Kidney (tissue), 14 donors: ENCODE data around the gene SS18L1. TPM values are rescaled to one million over a fixed set of nuclear protein-coding genes. Genes with fewer than 3 reads are reported as not detected.

Experiments used
- DNase-seq, 5 donors: peaks; one replicate each; pipeline ENCODE4 v3.0.0-alpha.2; 2013 to 2020
- FAIRE-seq: peaks from 2 replicates; lab custom pipeline; 2012; peaks lifted over from hg19 to GRCh38; lab: Jason Lieb, UNC
- H3K27ac ChIP-seq, 2 donors: one replicate each; pipeline ENCODE4 v1.7.0; 2013; ENCODE audit warnings: low read depth in 2 of 2, low read length in 2 of 2, inconsistent platforms in 1 of 2
- H3K27me3 ChIP-seq: one replicate; pipeline ENCODE4 v1.7.1; 2013; ENCODE audit warnings: low read length, inconsistent platforms; ENCODE audit not compliant: control insufficient read depth, insufficient read depth
- H3K36me3 ChIP-seq, 3 donors: one replicate each; pipeline versions ENCODE4 v1.7.0 to v1.7.1; 2013; ENCODE audit warnings: low read length in 3 of 3, control low read depth in 1 of 3, inconsistent platforms in 1 of 3; ENCODE audit not compliant: insufficient read depth in 3 of 3, control insufficient read depth in 2 of 3
- H3K4me1 ChIP-seq, 3 donors: one replicate each; pipeline versions ENCODE4 v1.7.0 to v1.7.1; 2013; ENCODE audit warnings: low read length in 3 of 3, inconsistent platforms in 1 of 3, low read depth in 1 of 3; ENCODE audit not compliant: control insufficient read depth in 2 of 3, insufficient read depth in 2 of 3
- H3K4me3 ChIP-seq, 3 donors: one replicate each; pipeline versions ENCODE4 v1.7.0 to v1.8.1; 2013; ENCODE audit warnings: low read length in 3 of 3, control low read depth in 1 of 3, inconsistent platforms in 1 of 3
- H3K9ac ChIP-seq, 3 donors: one replicate each; pipeline versions ENCODE4 v1.7.0 to v1.7.1; 2013; ENCODE audit warnings: low read length in 3 of 3, control low read depth in 1 of 3, inconsistent platforms in 1 of 3
- H3K9me3 ChIP-seq, 3 donors: one replicate each; pipeline versions ENCODE4 v1.7.0 to v1.7.1; 2013; ENCODE audit warnings: low read length in 3 of 3, control low read depth in 1 of 3, inconsistent platforms in 1 of 3; ENCODE audit not compliant: control insufficient read depth in 2 of 3, insufficient read depth in 1 of 3
- CTCF ChIP-seq: IDR thresholded peaks from 3 replicates; pipeline ENCODE4 v1.5.1; 2012; ENCODE audit warnings: mild to moderate bottlenecking, moderate library complexity, borderline replicate concordance; ENCODE audit not compliant: insufficient read depth; ENCODE audit errors: extremely low read depth
- intact Hi-C: fragments of 100-400 bp; cut with DNase I; formaldehyde crosslinking; loops from one replicate; pipeline ENCODE4 v1.11.1; 2022
- polyA plus RNA-seq: library from polyadenylated mRNA; stranded (reverse); fragments of 350-450 nt; fragmentation: Illumina TruSeq; extraction: RNeasy Lipid Tissue Mini Kit (QIAGEN cat#74804); gene quantifications from one replicate; pipeline ENCODE4 v1.2.3, GENCODE V29; 2014; ENCODE audit warnings: low read depth, low replicate concordance; ENCODE audit not compliant: insufficient read depth
- total RNA-seq: library from RNA; stranded (reverse); fragmentation: NEBNext Ultra II Directional; extraction: Animal tissue kit (Norgen Biotek cat#: 25700); gene quantifications from one replicate; pipeline ENCODE4 v1.2.1, GENCODE V29; 2021
- donor health status: control.
- donor health status: control.
- donor health status: control.
- donor health status: control.
- donor health status: control.
- donor health status: DM: yes; HTN: yes; CAD: no.
- donor health status: Normal renal cell carcinoma (clear cell type).

SS18L1 gene
- total and polyA plus RNA-seq, 2 donors from 2014 or later: 6.5 to 12.0 TPM

- Histone ChIP-seq H3K9ac (no peak overlapping the region), H3K27ac (no peak overlapping the region), H3K4me1 (peaks cover 0 to 11% (median 10%) of the 10 kb centered on the region in 3 donors), H3K36me3 (no peaks in the 10 kb centered on the region), H3K4me3 (no peak overlapping the region), H3K9me3 (peaks cover 0 to 5% (median 0%) of the 10 kb centered on the region in 3 donors), H3K27me3 (no peaks in the 10 kb centered on the region)
- FAIRE-seq: no peak
- intact Hi-C loops: no loop called here
- no peak for TF ChIP-seq CTCF
- no peak for DNase-seq
Observed at GRCh38 chr20:62116558-62117361, 26.8 kb upstream of the SS18L1 start.

GRCh38 chr20:62117362-62117646 is 26.3 kb upstream of the SS18L1 start:
- Histone ChIP-seq H3K9ac (no peak overlapping the region), H3K27me3 (no peaks in the 10 kb centered on the region), H3K9me3 (peaks cover 0 to 5% (median 0%) of the 10 kb centered on the region in 3 donors), H3K27ac (no peak overlapping the region), H3K4me3 (no peak overlapping the region), H3K36me3 (no peaks in the 10 kb centered on the region), H3K4me1 (peaks cover 0 to 11% (median 10%) of the 10 kb centered on the region in 3 donors)
- FAIRE-seq (no peak), DNase-seq (no peak)
- TF ChIP-seq CTCF: no peak
- intact Hi-C loops: no loop called here

GRCh38 chr20:62117658-62118057 is 25.9 kb upstream of the SS18L1 start:
- Histone ChIP-seq H3K4me1 (peaks cover 0 to 11% (median 10%) of the 10 kb centered on the region in 3 donors), H3K9me3 (peaks cover 0 to 4% (median 0%) of the 10 kb centered on the region in 3 donors), H3K36me3 (no peaks in the 10 kb centered on the region), H3K27me3 (no peaks in the 10 kb centered on the region), H3K9ac (no peak overlapping the region), H3K27ac (no peak overlapping the region), H3K4me3 (no peak overlapping the region)
- DNase-seq (peak in 1 of 5 donors; percentile 84), FAIRE-seq (no peak)
- intact Hi-C loops: no loop called here
- TF ChIP-seq CTCF: no peak
